Mesendoderm (in vitro differentiated cells): ENCODE measurements around the gene CSNK1D.

Source experiments
- DNase-seq: peaks from one replicate; pipeline ENCODE4 v3.0.0; 2013
- H2AK5ac ChIP-seq: 2 replicates; pipeline ENCODE4 v1.6.1; 2013; ENCODE audit warnings: low read length, inconsistent platforms
- H2BK120ac ChIP-seq: 2 replicates; pipeline ENCODE4 v1.6.1; 2013; ENCODE audit warnings: low read depth, mild to moderate bottlenecking, low read length, moderate library complexity, mixed read lengths
- H2BK15ac ChIP-seq: replicated peaks from 2 replicates; pipeline ENCODE4 v1.6.1; 2013; ENCODE audit warnings: low read depth, mild to moderate bottlenecking, moderate library complexity
- H2BK5ac ChIP-seq: 2 replicates; pipeline ENCODE4 v1.6.1; 2013; ENCODE audit warnings: low read length, inconsistent platforms
- H3K18ac ChIP-seq: 2 replicates; pipeline ENCODE4 v1.6.1; 2013; ENCODE audit warnings: mild to moderate bottlenecking, low read length, mixed read lengths
- H3K23ac ChIP-seq: one replicate; pipeline ENCODE4 v1.6.1; 2013; ENCODE audit warnings: low read length
- H3K27ac ChIP-seq: 2 replicates; pipeline ENCODE4 v1.5.1; 2013; ENCODE audit warnings: low read depth, mild to moderate bottlenecking, inconsistent platforms, low read length, moderate library complexity
- H3K27me3 ChIP-seq: 2 replicates; pipeline ENCODE4 v1.6.1; 2013; ENCODE audit warnings: low read length, control low read depth, mild to moderate bottlenecking, inconsistent platforms; ENCODE audit not compliant: insufficient read depth, poor library complexity
- H3K36me3 ChIP-seq: 2 replicates; pipeline ENCODE4 v1.6.1; 2013; ENCODE audit warnings: low read length, inconsistent platforms; ENCODE audit not compliant: control insufficient read depth, insufficient read depth
- H3K4ac ChIP-seq: one replicate; pipeline ENCODE4 v1.6.1; 2013; ENCODE audit warnings: low read depth, mild to moderate bottlenecking, low read length, moderate library complexity
- H3K4me1 ChIP-seq: 2 replicates; pipeline ENCODE4 v1.6.1; 2013; ENCODE audit warnings: low read depth, low read length, inconsistent platforms; ENCODE audit not compliant: control insufficient read depth
- H3K4me2 ChIP-seq: 2 replicates; pipeline ENCODE4 v1.6.1; 2013; ENCODE audit warnings: low read length
- H3K4me3 ChIP-seq: 2 replicates; pipeline ENCODE4 v1.5.1; 2013; ENCODE audit warnings: mild to moderate bottlenecking, low read length
- H3K56ac ChIP-seq: one replicate; pipeline ENCODE4 v1.6.1; 2013; ENCODE audit warnings: low read length
- H3K79me1 ChIP-seq: 2 replicates; pipeline ENCODE4 v1.6.1; 2013; ENCODE audit warnings: low read length, inconsistent platforms
- H3K79me2 ChIP-seq: 2 replicates; pipeline ENCODE4 v1.6.1; 2013; ENCODE audit warnings: mild to moderate bottlenecking, low read length; ENCODE audit not compliant: control insufficient read depth, insufficient read depth
- H3K9ac ChIP-seq: 2 replicates; pipeline ENCODE4 v1.6.1; 2013; ENCODE audit warnings: low read length, inconsistent platforms
- H4K5ac ChIP-seq: one replicate; pipeline ENCODE4 v1.6.1; 2013; ENCODE audit warnings: low read length
- H4K8ac ChIP-seq: one replicate; pipeline ENCODE4 v1.6.1; 2013; ENCODE audit warnings: low read depth, mild to moderate bottlenecking, control low read depth, low read length, moderate library complexity
- WGBS: extraction: QIAGEN DNeasy Blood & Tissue Kit; methylation state at CpG from one replicate; pipeline ENCODE4 v1.1.7; 2013; ENCODE audit warnings: low lambda C conversion rate, missing lambda C conversion rate; ENCODE audit not compliant: insufficient coverage; ENCODE audit errors: extremely low coverage; 5-methylcytosine and 5-hydroxymethylcytosine counted together

CSNK1D gene

DNA sequence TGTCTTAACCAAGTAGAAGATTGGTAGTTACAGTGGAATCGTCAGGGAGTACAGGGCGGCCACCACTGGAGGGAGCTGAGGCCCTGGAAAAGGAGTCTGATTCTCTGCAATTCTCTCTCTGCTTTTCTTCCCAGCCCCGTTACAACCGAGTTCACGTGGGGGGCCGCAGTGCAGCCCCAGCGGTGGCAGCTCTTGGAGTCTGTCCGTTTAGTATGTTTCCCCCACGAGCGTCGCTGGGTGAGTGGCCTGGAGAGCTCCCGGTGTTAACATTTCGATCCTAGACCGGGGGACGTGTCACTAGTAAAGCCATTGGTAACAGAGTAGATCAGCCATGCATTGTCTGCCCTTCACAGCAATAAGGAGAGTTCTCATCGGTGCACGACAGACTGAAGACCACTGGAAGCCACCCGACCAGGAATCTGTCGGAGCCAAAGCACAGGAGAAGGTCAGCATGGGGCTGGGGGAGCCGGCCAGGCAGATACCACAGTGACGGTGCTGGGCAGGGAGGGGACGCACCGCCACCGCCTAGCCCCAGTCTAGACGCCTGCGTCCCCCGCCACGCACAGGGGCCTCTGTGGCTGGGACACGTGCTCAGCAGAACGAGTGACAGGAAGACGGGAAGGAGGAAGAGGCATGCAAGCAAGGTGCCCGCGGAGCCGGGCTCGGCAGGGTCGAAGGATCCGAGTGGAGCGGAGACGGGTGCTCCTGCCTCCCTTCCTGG is 28.9 kb downstream of the CSNK1D start:
- H3K27ac ChIP-seq = no peak overlapping the region
- no peaks in the 10 kb centered on the region for H3K27me3 ChIP-seq
- no peak overlapping the region for H3K4ac ChIP-seq
- no peak overlapping the region for H3K18ac ChIP-seq
- H2AK5ac ChIP-seq = no peak overlapping the region
- H3K56ac ChIP-seq = no peak overlapping the region
- no peak overlapping the region for H4K5ac ChIP-seq
- H2BK120ac ChIP-seq = no peak overlapping the region
- H3K4me3 ChIP-seq = no peak overlapping the region
- no peak overlapping the region for H2BK15ac ChIP-seq
- no peak overlapping the region for H3K23ac ChIP-seq
- H3K36me3 ChIP-seq = peaks cover 26% of the 10 kb centered on the region
- H3K9ac ChIP-seq = no peak overlapping the region
- WGBS = no CpG with 5 or more reads among the region's 39 CpGs
- H3K79me1 ChIP-seq = peaks cover 15% of the 10 kb centered on the region
- no peak overlapping the region for H4K8ac ChIP-seq
- peaks cover 6% of the 10 kb centered on the region for H3K79me2 ChIP-seq
- DNase-seq = no peak
- H2BK5ac ChIP-seq = no peak overlapping the region
- H3K4me1 ChIP-seq = no peaks in the 10 kb centered on the region
- no peak overlapping the region for H3K4me2 ChIP-seq

- Histone ChIP-seq H3K4me1 (no peaks in the 10 kb centered on the region), H2AK5ac (no peak overlapping the region), H3K56ac (no peak overlapping the region), H3K79me2 (peaks cover 6% of the 10 kb centered on the region), H3K9ac (no peak overlapping the region), H3K23ac (no peak overlapping the region), H3K27ac (no peak overlapping the region), H4K5ac (no peak overlapping the region), H2BK15ac (no peak overlapping the region), H2BK120ac (no peak overlapping the region), H2BK5ac (no peak overlapping the region), H3K4ac (no peak overlapping the region), H4K8ac (no peak overlapping the region), H3K79me1 (peaks cover 15% of the 10 kb centered on the region), H3K4me2 (no peak overlapping the region), H3K18ac (no peak overlapping the region), H3K4me3 (no peak overlapping the region), H3K36me3 (peaks cover 24% of the 10 kb centered on the region), H3K27me3 (no peaks in the 10 kb centered on the region)
- DNase-seq = no peak
- WGBS = no CpG with 5 or more reads among the region's 19 CpGs
Observed at GRCh38 chr17:82243648-82244412, 29.7 kb downstream of the CSNK1D start.

DNA sequence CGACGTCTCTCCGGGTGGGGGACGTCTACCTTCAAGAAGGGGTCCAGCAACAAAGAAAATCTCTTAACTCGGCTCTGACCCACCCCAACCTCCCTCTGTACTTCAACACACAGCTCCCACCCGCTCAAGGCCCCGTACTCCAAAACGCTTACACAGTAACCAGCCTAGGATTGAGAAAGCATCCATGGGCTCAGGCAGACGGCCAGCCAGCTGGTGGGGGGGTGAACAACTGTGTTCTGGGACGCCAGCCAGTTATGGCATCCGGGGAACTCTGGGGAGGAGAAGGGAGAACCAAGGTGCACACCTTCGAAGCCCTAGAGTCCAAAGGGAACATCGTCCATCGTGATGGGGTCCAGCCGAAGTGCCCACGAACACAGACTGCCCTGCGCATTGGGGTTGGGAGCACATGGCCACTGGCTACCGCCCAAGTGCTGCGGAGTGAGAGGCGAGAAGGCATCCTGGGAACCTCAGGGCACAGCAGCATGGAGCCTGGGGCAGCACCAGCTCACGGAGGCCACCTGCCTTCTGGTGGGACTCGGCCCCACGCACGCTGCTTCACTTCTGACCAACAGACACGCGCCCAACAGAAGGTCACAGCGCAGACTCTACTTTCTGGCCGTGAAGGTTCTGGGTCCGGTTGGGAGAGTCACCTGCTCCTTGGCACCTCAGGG is 30.4 kb downstream of the CSNK1D start:
- Histone ChIP-seq H2BK120ac (no peak overlapping the region), H2AK5ac (no peak overlapping the region), H4K8ac (no peak overlapping the region), H3K18ac (no peak overlapping the region), H3K4me2 (no peak overlapping the region), H3K56ac (no peak overlapping the region), H3K4ac (no peak overlapping the region), H2BK15ac (no peak overlapping the region), H2BK5ac (no peak overlapping the region), H3K4me3 (no peak overlapping the region), H3K9ac (no peak overlapping the region), H3K79me1 (peaks cover 15% of the 10 kb centered on the region), H3K23ac (no peak overlapping the region), H3K79me2 (peaks cover 6% of the 10 kb centered on the region), H3K36me3 (peaks cover 21% of the 10 kb centered on the region), H3K27me3 (no peaks in the 10 kb centered on the region), H3K27ac (no peak overlapping the region), H3K4me1 (no peaks in the 10 kb centered on the region), H4K5ac (no peak overlapping the region)
- no peak for DNase-seq
- WGBS = no CpG with 5 or more reads among the region's 29 CpGs

DNA sequence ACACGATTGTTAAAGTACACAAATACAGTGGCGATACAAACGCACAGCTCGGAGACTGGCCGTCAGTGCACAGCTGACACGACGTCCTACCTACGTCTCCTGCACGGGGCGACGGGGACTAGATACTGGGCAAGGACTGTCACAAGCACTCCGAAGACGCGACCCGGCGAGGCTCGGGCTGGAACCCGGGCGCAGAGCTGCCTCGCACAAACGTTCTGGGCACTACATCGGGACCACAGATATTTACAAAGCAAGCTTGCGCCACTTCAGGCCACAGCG is 30.9 kb downstream of the CSNK1D start:
- Histone ChIP-seq H4K8ac (no peak overlapping the region), H3K4me1 (no peaks in the 10 kb centered on the region), H3K4me3 (no peak overlapping the region), H3K9ac (no peak overlapping the region), H3K23ac (no peak overlapping the region), H3K36me3 (peaks cover 21% of the 10 kb centered on the region), H3K18ac (no peak overlapping the region), H4K5ac (no peak overlapping the region), H3K27me3 (no peaks in the 10 kb centered on the region), H3K4ac (no peak overlapping the region), H2BK120ac (no peak overlapping the region), H2BK15ac (no peak overlapping the region), H2AK5ac (no peak overlapping the region), H3K27ac (no peak overlapping the region), H3K79me1 (peaks cover 15% of the 10 kb centered on the region), H3K56ac (no peak overlapping the region), H3K4me2 (no peak overlapping the region), H2BK5ac (no peak overlapping the region), H3K79me2 (peaks cover 6% of the 10 kb centered on the region)
- WGBS = no CpG with 5 or more reads among the region's 24 CpGs
- DNase-seq = no peak

DNA sequence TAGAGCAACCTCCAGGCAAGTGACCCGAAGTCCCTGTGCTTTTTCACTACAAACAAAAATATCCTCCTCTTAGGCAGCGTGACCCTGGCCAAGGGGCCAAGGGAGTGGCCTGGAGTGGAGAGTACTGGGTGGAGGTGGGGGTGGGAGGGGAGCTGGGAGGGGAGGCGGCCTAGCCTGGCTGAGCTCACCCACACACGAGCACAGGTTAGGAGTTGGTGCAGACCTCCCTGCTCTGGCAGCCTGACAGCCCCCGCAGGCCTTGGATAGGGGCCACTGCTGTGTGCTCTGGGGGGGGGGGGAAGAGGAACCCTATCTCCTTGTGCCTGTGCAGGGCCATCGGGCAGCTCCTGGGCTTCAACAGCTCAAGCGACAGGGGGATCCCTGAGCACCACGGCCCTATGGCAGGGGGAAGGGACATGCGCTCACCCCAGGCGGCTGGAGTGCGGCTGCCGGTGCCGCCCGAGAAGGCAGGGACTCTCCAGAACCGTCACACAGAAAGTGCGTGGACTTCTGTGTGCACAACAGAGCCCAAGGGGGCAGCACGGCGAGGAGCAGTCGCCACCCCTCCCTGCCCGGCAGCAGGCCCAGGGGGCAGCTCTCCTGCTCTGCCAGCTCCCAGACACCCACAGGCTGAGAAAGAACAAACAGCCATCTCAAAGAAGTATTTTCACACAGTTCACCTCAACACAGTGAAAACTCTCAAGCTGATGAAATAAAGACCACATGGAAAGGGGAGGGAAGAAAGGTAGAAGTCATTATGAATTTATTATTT is 31.4 kb downstream of the CSNK1D start:
- no peak overlapping the region for H3K4me3 ChIP-seq

More for the DNA sequence above, 31.4 kb downstream of the CSNK1D start:
- DNase-seq = no peak
- H3K79me1 ChIP-seq = peaks cover 15% of the 10 kb centered on the region
- no peak overlapping the region for H3K9ac ChIP-seq
- no peaks in the 10 kb centered on the region for H3K27me3 ChIP-seq
- H4K8ac ChIP-seq = no peak overlapping the region
- no CpG with 5 or more reads among the region's 20 CpGs for WGBS
- H3K4me1 ChIP-seq = no peaks in the 10 kb centered on the region
- H2BK5ac ChIP-seq = no peak overlapping the region
- H3K23ac ChIP-seq = no peak overlapping the region
- no peak overlapping the region for H3K56ac ChIP-seq
- H2AK5ac ChIP-seq = no peak overlapping the region
- no peak overlapping the region for H4K5ac ChIP-seq
- H3K4me2 ChIP-seq = no peak overlapping the region
- H3K18ac ChIP-seq = no peak overlapping the region
- peaks cover 21% of the 10 kb centered on the region for H3K36me3 ChIP-seq
- no peak overlapping the region for H3K27ac ChIP-seq
- H2BK15ac ChIP-seq = no peak overlapping the region
- no peak overlapping the region for H2BK120ac ChIP-seq
- no peak overlapping the region for H3K4ac ChIP-seq
- H3K79me2 ChIP-seq = peaks cover 6% of the 10 kb centered on the region
